Loucy (cell line): ENCODE data around the gene DMXL2.

Experiments used
- H2AFZ ChIP-seq: fragments of 200-600 bp; sonication (generic); 2 replicates; pipeline ENCODE4 v1.6.0; 2016; ENCODE audit warnings: antibody characterized with exemption, mild to moderate bottlenecking, low read length, moderate library complexity
- H3F3A ChIP-seq: fragments of 200-600 bp; 2 replicates; pipeline ENCODE4 v1.6.0; 2016; ENCODE audit warnings: antibody characterized with exemption, low read depth, mild to moderate bottlenecking
- H3K27me3 ChIP-seq: fragments of 200-600 bp; sonication (generic); 2 replicates; pipeline ENCODE4 v1.6.1; 2014; ENCODE audit warnings: low read length, mild to moderate bottlenecking; ENCODE audit not compliant: insufficient read depth, poor library complexity, severe bottlenecking
- H3K36me3 ChIP-seq: fragments of 200-600 bp; sonication (generic); 2 replicates; pipeline ENCODE4 v1.6.1; 2016; ENCODE audit warnings: low read length; ENCODE audit not compliant: insufficient read depth
- H3K4me1 ChIP-seq: fragments of 200-600 bp; sonication (generic); 2 replicates; pipeline ENCODE4 v1.5.1; 2014; ENCODE audit warnings: low read length, mild to moderate bottlenecking; ENCODE audit not compliant: insufficient read depth, poor library complexity, severe bottlenecking
- H3K4me2 ChIP-seq: fragments of 200-600 bp; sonication (generic); 2 replicates; pipeline ENCODE4 v1.6.0; 2014; ENCODE audit warnings: antibody characterized with exemption, low read length, low read depth, mild to moderate bottlenecking; ENCODE audit not compliant: poor library complexity, severe bottlenecking
- H3K4me3 ChIP-seq: fragments of 200-600 bp; sonication (generic); 2 replicates; pipeline ENCODE4 v1.5.1; 2014; ENCODE audit warnings: low read length, mild to moderate bottlenecking, mixed read lengths; ENCODE audit not compliant: poor library complexity, severe bottlenecking
- H3K79me2 ChIP-seq: fragments of 200-600 bp; sonication (generic); 2 replicates; pipeline ENCODE4 v1.6.1; 2014; ENCODE audit warnings: low read length; ENCODE audit not compliant: insufficient read depth
- H3K9ac ChIP-seq: fragments of 200-600 bp; sonication (generic); 2 replicates; pipeline ENCODE4 v1.6.0; 2014; ENCODE audit warnings: mild to moderate bottlenecking, low read depth, low read length, moderate library complexity; ENCODE audit not compliant: poor library complexity, severe bottlenecking
- H3K9me2 ChIP-seq: fragments of 200-600 bp; sonication (generic); replicated peaks from 2 replicates; pipeline ENCODE4 v1.6.1; 2016; ENCODE audit warnings: low read depth, low read length, mixed read lengths
- H3K9me3 ChIP-seq: fragments of 200-600 bp; sonication (generic); 2 replicates; pipeline ENCODE4 v1.6.1; 2014; ENCODE audit warnings: mild to moderate bottlenecking, antibody characterized with exemption, low read length, low read depth; ENCODE audit not compliant: insufficient read depth
- H4K20me1 ChIP-seq: fragments of 200-600 bp; sonication (generic); 2 replicates; pipeline ENCODE4 v1.6.0; 2014; ENCODE audit warnings: antibody characterized with exemption, low read length, mild to moderate bottlenecking; ENCODE audit not compliant: insufficient read depth, poor library complexity, severe bottlenecking
- EZH2phosphoT487 ChIP-seq: fragments of 200-600 bp; IDR thresholded peaks from 2 replicates; pipeline ENCODE4 v1.6.1; 2018; ENCODE audit warnings: antibody characterized with exemption, mild to moderate bottlenecking, moderate library complexity, borderline replicate concordance
- TF ChIP-seq, protein P1 (sequence below): fragments of 200-600 bp; sonication (generic); conservative IDR thresholded peaks from 2 replicates; pipeline ENCODE4 v1.5.1; 2014; ENCODE audit warnings: mild to moderate bottlenecking, antibody characterized with exemption, low read length

DMXL2 gene

DNA sequence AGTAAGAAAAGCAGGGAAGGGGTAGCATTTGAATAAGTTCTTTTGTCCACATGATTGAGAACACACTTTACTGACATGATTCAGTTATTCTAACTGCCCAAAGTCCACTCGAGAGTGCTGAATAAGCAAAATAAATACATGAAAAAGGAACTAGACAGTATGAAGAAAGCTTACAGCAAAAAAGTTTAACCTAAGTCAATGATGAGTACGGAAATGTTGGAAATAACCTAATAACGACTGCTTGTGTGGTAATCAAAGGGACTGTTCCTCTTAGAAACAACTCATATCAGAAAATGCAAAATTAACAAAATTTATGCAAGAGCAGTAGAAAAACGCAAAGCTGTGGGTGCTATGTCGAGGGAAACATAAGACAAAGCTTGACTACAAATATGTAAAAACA is 36.6 kb downstream of the DMXL2 start:
- Histone ChIP-seq H2AFZ (no peak overlapping the region), H3K9me3 (peaks cover 3% of the 10 kb centered on the region; the same call in 1 of the 2 replicates), H3K36me3 (no peaks in the 10 kb centered on the region; the same call in 1 of the 2 replicates), H3K27me3 (no peaks in the 10 kb centered on the region), H3K4me3 (no peak overlapping the region), H4K20me1 (no peaks in the 10 kb centered on the region), H3F3A (no peaks in the 10 kb centered on the region), H3K79me2 (peaks cover 8% of the 10 kb centered on the region), H3K9me2 (no peaks in the 10 kb centered on the region), H3K9ac (no peak overlapping the region), H3K4me1 (peaks cover 5% of the 10 kb centered on the region), H3K4me2 (no peak overlapping the region)
- TF ChIP-seq, protein P1, sequence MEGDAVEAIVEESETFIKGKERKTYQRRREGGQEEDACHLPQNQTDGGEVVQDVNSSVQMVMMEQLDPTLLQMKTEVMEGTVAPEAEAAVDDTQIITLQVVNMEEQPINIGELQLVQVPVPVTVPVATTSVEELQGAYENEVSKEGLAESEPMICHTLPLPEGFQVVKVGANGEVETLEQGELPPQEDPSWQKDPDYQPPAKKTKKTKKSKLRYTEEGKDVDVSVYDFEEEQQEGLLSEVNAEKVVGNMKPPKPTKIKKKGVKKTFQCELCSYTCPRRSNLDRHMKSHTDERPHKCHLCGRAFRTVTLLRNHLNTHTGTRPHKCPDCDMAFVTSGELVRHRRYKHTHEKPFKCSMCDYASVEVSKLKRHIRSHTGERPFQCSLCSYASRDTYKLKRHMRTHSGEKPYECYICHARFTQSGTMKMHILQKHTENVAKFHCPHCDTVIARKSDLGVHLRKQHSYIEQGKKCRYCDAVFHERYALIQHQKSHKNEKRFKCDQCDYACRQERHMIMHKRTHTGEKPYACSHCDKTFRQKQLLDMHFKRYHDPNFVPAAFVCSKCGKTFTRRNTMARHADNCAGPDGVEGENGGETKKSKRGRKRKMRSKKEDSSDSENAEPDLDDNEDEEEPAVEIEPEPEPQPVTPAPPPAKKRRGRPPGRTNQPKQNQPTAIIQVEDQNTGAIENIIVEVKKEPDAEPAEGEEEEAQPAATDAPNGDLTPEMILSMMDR: no peak
- TF ChIP-seq EZH2phosphoT487: no peak

DNA sequence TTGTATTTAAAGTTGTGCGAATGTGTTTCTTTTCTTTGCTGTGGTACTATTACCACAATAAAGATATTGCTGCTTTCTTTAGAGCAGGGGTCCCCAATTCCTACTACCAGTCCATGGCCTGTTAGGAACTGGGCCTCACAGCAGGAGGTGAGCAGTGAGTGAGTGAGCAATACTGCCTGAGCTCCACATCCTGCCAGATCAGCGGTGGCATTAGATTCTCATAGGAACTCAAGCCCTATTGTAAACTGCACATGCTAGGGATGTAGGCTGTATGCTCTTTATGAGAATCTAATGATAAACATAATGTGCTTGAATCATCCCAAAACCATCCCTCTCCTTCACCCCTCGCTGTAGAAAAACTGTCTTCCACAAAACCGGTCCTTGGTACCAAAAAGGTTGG is 41.6 kb downstream of the DMXL2 start:
- Histone ChIP-seq H3K4me3 (no peak overlapping the region), H3K4me2 (peak overlapping the region; percentile 36)

DNA sequence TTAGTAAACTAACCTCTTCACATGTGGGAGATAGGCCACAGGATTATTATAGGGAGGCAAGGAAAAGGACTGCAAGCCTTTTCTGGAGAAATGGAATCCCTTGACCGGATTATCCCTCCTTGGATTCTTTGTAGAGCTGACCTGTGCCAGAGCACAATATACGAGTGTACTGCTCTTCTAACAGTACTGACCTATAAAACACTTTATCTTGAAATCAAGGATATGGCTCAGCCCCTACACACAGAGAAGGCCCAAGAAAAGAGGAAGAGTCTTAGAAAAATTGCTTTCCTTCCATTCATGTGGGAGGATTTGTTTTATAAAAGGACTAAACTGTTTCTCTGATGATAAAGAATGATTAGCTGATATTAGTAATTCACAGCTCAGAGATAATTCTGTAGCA is 42.2 kb downstream of the DMXL2 start:
- Histone ChIP-seq H3F3A (no peaks in the 10 kb centered on the region), H3K4me3 (no peak overlapping the region), H3K4me2 (peak overlapping the region; percentile 36), H3K27me3 (no peaks in the 10 kb centered on the region), H4K20me1 (no peaks in the 10 kb centered on the region), H3K4me1 (peaks cover 41% of the 10 kb centered on the region), H3K9me2 (no peaks in the 10 kb centered on the region), H3K79me2 (0 out of 2 replicates have a peak, but pooled peaks cover 3% of the 10 kb centered on the region), H3K36me3 (no peaks in the 10 kb centered on the region), H2AFZ (no peak overlapping the region), H3K9me3 (no peaks in the 10 kb centered on the region), H3K9ac (no peak overlapping the region)
- TF ChIP-seq EZH2phosphoT487: no peak
- TF ChIP-seq, protein P1: no peak

More for the DNA sequence above, 41.6 kb downstream of the DMXL2 start:
- no peak overlapping the region for H2AFZ ChIP-seq
- peaks cover 37% of the 10 kb centered on the region for H3K4me1 ChIP-seq
- H3K9me3 ChIP-seq: no peaks in the 10 kb centered on the region
- no peaks in the 10 kb centered on the region for H4K20me1 ChIP-seq
- H3K9ac ChIP-seq: no peak overlapping the region
- H3K36me3 ChIP-seq: no peaks in the 10 kb centered on the region
- TF ChIP-seq, protein P1: no peak
- TF ChIP-seq EZH2phosphoT487: no peak
- H3K9me2 ChIP-seq: no peaks in the 10 kb centered on the region
- no peaks in the 10 kb centered on the region for H3F3A ChIP-seq
- H3K27me3 ChIP-seq: no peaks in the 10 kb centered on the region
- 0 out of 2 replicates have a peak, but pooled peaks cover 3% of the 10 kb centered on the region for H3K79me2 ChIP-seq
